ENCODE data around the gene SLC35G1. TPM values are rescaled to one million over a fixed set of nuclear protein-coding genes. Genes with fewer than 3 reads are reported as not detected.

Gene SLC35G1
- total and polyA plus RNA-seq, 2 of the 8 experiments (the other 6 are each of a cell fraction or from before 2014, with no cell fraction given) = 6.2 to 6.4 TPM

GRCh38 chr10:93852476-93853095, 41.2 kb upstream of the SLC35G1 start:
- no peak overlapping the region for H3K14ac ChIP-seq (ENCODE audit: insufficient read length)
- no peak overlapping the region for H2BK15ac ChIP-seq (ENCODE audit: low read length)
- no peaks in the 10 kb centered on the region for H3K36me3 ChIP-seq (ENCODE audit: control insufficient read depth in 2 of 4, insufficient read depth in 4 of 4, low read length in 3 of 4)
- no peak overlapping the region for H2BK12ac ChIP-seq (ENCODE audit: low read depth, low read length)
- H2AFZ ChIP-seq (ENCODE audit: low read length) = no peak overlapping the region
- no peaks in the 10 kb centered on the region for H4K20me1 ChIP-seq (replicated peaks in 1 of 2; ENCODE audit: control insufficient read depth in 1 of 2, insufficient read depth in 2 of 2, low read length in 2 of 2)
- H2BK5ac ChIP-seq (ENCODE audit: low read depth, low read length) = no peak overlapping the region
- H4K8ac ChIP-seq (ENCODE audit: extremely low read depth, insufficient read depth, low read length) = no peak overlapping the region
- POLR2A ChIA-PET (ENCODE audit: partially characterized antibody) = no interaction called here
- no peak overlapping the region for H4K91ac ChIP-seq (replicated peaks; ENCODE audit: insufficient read length, low read length)
- no peak overlapping the region for H3K27ac ChIP-seq (ENCODE audit: low read depth, low read length)
- H2BK120ac ChIP-seq (replicated peaks; ENCODE audit: low read depth, low read length) = no peak overlapping the region
- H3K9ac ChIP-seq (replicated peaks in 1 of 4; ENCODE audit: extremely low read depth in 1 of 4, low read depth in 3 of 4, low read length in 3 of 4) = no peak overlapping the region
- WGBS, 2 experiments (ENCODE audit: extremely low coverage in 1 of 2, insufficient coverage in 1 of 2, insufficient read length in 1 of 2, insufficient replicate concordance in 2 of 2, low coverage in 1 of 2, low lambda C conversion rate in 2 of 2, missing lambda C conversion rate in 1 of 2) = 91% methylated on average over 4 of the region's 4 CpGs; no CpG with 5 or more reads in 1 of the 2 experiments
- H3K79me2 ChIP-seq (ENCODE audit: control insufficient read depth in 1 of 2, insufficient read depth in 2 of 2, low read length in 2 of 2) = no peaks in the 10 kb centered on the region
- no peaks in the 10 kb centered on the region for H3K23me2 ChIP-seq (ENCODE audit: low read depth, low read length)
- no peak overlapping the region for H3K4me2 ChIP-seq (ENCODE audit: insufficient read depth in 1 of 2, low read depth in 2 of 2, low read length in 2 of 2)
- H3K18ac ChIP-seq (ENCODE audit: extremely low read depth, low read length) = no peak overlapping the region
- H3K56ac ChIP-seq (replicated peaks; ENCODE audit: insufficient read length, low read depth, low read length) = no peak overlapping the region
- peaks cover 6 to 9% (median 8%) of the 10 kb centered on the region in 4 experiments; a peak in 5 of 7 replicates for H3K4me1 ChIP-seq (replicated peaks in 1 of 4; ENCODE audit: control insufficient read depth in 3 of 4, insufficient read depth in 4 of 4, low read length in 3 of 4)
- H2AK5ac ChIP-seq (ENCODE audit: low read depth, low read length) = no peak overlapping the region
- H3K4ac ChIP-seq (replicated peaks; ENCODE audit: insufficient read length, low read depth, low read length) = no peak overlapping the region
- H3K9me3 ChIP-seq (ENCODE audit: insufficient read depth in 2 of 2, low read depth in 1 of 2, low read length in 1 of 2) = peaks cover 2 to 13% of the 10 kb centered on the region in 2 experiments; a peak in 2 of 4 replicates
- no peaks in the 10 kb centered on the region for H3K79me1 ChIP-seq (ENCODE audit: low read depth, low read length)
- CTCF ChIA-PET (ENCODE audit: partially characterized antibody) = interaction anchor here (1.4 to 2.9 kb wide), 3 partner anchors 17 to 109 kb away, joined by 3 to 8 read pairs (median 7); no protein-coding TSS in a partner anchor
- FAIRE-seq = no peak
- H3K23ac ChIP-seq (ENCODE audit: insufficient read length) = no peak overlapping the region
- no peak overlapping the region for H4K5ac ChIP-seq (ENCODE audit: insufficient read length, low read depth, low read length)
- no peak overlapping the region for H2BK20ac ChIP-seq (ENCODE audit: low read length)
- DNase-seq (ENCODE audit: low read depth in 1 of 2, low spot score in 2 of 2) = no peak
- H3K27me3 ChIP-seq (replicated peaks in 1 of 4; ENCODE audit: control insufficient read depth in 3 of 4, extremely low read depth in 1 of 4, insufficient read depth in 3 of 4, low read length in 3 of 4) = peaks cover 7 to 30% (median 28%) of the 10 kb centered on the region in 4 experiments
- no peak overlapping the region for H3K4me3 ChIP-seq (ENCODE audit: extremely low read depth in 1 of 4, insufficient read depth in 2 of 4, low read depth in 3 of 4, low read length in 4 of 4)
- no peak for TF ChIP-seq SRF (IDR thresholded peaks at IDR 0.05; ENCODE audit: low read depth, low read length)
- TF ChIP-seq RFX5 (IDR thresholded peaks at IDR 0.05; ENCODE audit: borderline replicate concordance, low read depth, low read length) = no peak
- no peak for TF ChIP-seq BACH1 (IDR thresholded peaks at IDR 0.05; ENCODE audit: low read length)
- no peak for TF ChIP-seq SP1 (IDR thresholded peaks at IDR 0.05; ENCODE audit: low read depth, low read length)
- TF ChIP-seq TBP (IDR thresholded peaks at IDR 0.05; ENCODE audit: low read depth, low read length) = no peak

Measured in H1 (cell line).